Subcutaneous adipose tissue (tissue), 4 donors: ENCODE results near the gene TMPRSS4. TPM values are rescaled to one million over a fixed set of nuclear protein-coding genes. Genes with fewer than 3 reads are reported as not detected.

ENCODE experiments used
- CTCF ChIP-seq: fragments of 450-650 bp; IDR thresholded peaks from one replicate; pipeline ENCODE4 v1.5.1; 2016; ENCODE audit warnings: low read depth, mild to moderate bottlenecking, control low read depth, antibody characterized with exemption, moderate library complexity
- total RNA-seq, 4 donors: library from RNA; depleted of rRNA; stranded (reverse); fragments of >200 nt; gene quantifications; one replicate each; pipeline ENCODE4 v1.1.0, GENCODE V29; 2016

Gene TMPRSS4
- total RNA-seq, 4 donors from 2014 or later: 1.1 TPM; not detected in 3

DNA sequence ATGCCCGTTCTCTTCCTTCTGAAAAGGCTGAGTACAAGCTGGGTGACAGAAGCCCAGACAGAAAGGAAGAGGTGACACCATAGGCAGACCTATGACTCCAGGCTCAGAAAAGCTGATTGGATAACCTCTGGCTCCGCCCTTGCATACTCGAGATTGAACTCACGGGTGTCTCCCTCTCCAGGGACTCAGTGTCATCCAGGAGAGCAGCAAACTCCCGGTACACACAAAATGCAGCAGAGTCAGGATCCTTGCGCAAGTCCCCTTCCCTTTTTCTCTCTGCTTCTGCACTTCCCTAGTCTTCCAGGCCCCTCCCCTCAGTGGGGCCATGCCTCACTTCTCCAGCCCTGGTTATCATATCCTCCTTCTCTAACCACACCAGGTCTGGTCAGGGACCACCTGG, 65.9 kb downstream of the TMPRSS4 start:
- no peak for TF ChIP-seq CTCF

DNA sequence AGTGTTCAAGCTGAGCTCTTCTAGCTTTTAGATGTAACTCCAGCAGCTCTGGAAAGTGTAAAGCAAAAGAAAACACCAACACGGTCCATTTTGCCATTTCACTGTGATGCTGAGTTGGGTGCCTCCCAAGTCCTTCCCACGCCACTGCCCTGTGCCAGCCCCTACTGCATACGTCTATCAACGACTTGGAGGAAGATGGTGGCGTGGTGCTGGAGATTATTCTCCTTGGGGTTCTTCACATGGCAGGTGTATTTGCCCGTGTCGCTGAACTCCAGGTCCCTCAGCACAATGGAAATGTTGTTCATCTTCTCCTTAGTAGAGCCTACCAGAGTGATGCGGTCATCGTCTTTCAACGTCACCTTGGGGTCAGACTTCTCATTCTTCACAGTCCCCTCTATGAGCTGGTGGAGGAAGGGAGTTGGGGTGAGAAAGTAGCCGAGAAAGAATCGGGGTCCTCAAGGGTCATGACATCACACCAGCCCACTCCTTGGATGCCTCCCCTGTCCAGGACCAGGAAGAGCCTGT, 66.8 kb downstream of the TMPRSS4 start:
- no peak for TF ChIP-seq CTCF

- TF ChIP-seq CTCF: no peak
Measured at GRCh38 chr11:118144301-118145268, 67.7 kb downstream of the TMPRSS4 start.

- TF ChIP-seq CTCF: no peak
Measured at GRCh38 chr11:118145285-118146227, 68.7 kb downstream of the TMPRSS4 start.

GRCh38 chr11:118146554-118146953, 69.7 kb downstream of the TMPRSS4 start:
- no peak for TF ChIP-seq CTCF

GRCh38 chr11:118147502-118147901, 70.6 kb downstream of the TMPRSS4 start:
- TF ChIP-seq CTCF: no peak
